BJ (cell line): ENCODE results near the gene KRTAP22-1. TPM values are rescaled to one million over a fixed set of nuclear protein-coding genes. Genes with fewer than 3 reads are reported as not detected.

Experiments used
- CTCF ChIA-PET: fragments of 350-600 bp; formaldehyde crosslinking; extraction: SDS; loops from one replicate; lab custom pipeline; 2021; ENCODE audit warnings: antibody characterized with exemption, inconsistent platforms; lab: Yijun Ruan, JAX
- POLR2A ChIA-PET: fragments of 300-600 bp; sonication (Branson Sonifier 250); formaldehyde crosslinking; extraction: SDS; loops from one replicate; lab custom pipeline; 2021; ENCODE audit warnings: antibody characterized with exemption; lab: Charles Lee
- DNase-seq: peaks from one replicate; pipeline ENCODE4 v3.0.0-alpha.2; 2011; ENCODE audit warnings: low read depth
- H3K27me3 ChIP-seq: 2 replicates; pipeline ENCODE4 v1.6.0; 2011; ENCODE audit warnings: low read length; ENCODE audit not compliant: control insufficient read depth, insufficient read depth
- H3K36me3 ChIP-seq: 2 replicates; pipeline ENCODE4 v1.5.1; 2011; ENCODE audit warnings: low read length; ENCODE audit not compliant: control insufficient read depth, insufficient read depth
- H3K4me3 ChIP-seq: 2 replicates; pipeline ENCODE4 v1.5.1; 2011; ENCODE audit warnings: low read depth, mild to moderate bottlenecking, control low read depth, low read length
- CTCF ChIP-seq: IDR thresholded peaks from 2 replicates; pipeline ENCODE4 v1.5.1; 2011; ENCODE audit warnings: low read depth, mild to moderate bottlenecking, control low read depth, inconsistent platforms, low read length, moderate library complexity; ENCODE audit not compliant: insufficient read depth
- polyA plus RNA-seq: library from polyadenylated mRNA; depleted of rRNA; stranded (reverse); fragments of >200 nt; gene quantifications from 2 replicates; pipeline ENCODE4 v1.2.3, GENCODE V29; 2011

KRTAP22-1 gene
- polyA plus RNA-seq, 1 experiment, result not detected

- DNase-seq, result no peak
- H3K4me3 ChIP-seq, result no peak overlapping the region
- no peak for TF ChIP-seq CTCF
- ChIA-PET POLR2A (no interaction called here), CTCF (no interaction called here)
- no peaks in the 10 kb centered on the region for H3K27me3 ChIP-seq
- no peaks in the 10 kb centered on the region for H3K36me3 ChIP-seq
Measured at GRCh38 chr21:30605968-30606367, 5.1 kb downstream of the KRTAP22-1 start.

GRCh38 chr21:30612132-30612531 is 11.2 kb downstream of the KRTAP22-1 start:
- no peaks in the 10 kb centered on the region for H3K27me3 ChIP-seq
- H3K4me3 ChIP-seq, result no peak overlapping the region
- no peak for DNase-seq
- ChIA-PET CTCF (no interaction called here), POLR2A (no interaction called here)
- H3K36me3 ChIP-seq, result no peaks in the 10 kb centered on the region
- TF ChIP-seq CTCF, result no peak

GRCh38 chr21:30613836-30614235 is 12.9 kb downstream of the KRTAP22-1 start, which contains the start of gene KRTAP6-1:
KRTAP6-1 (minus strand) TSS chr21:30613930; CDS start chr21:30613904, 26 bp downstream.
- no peak for TF ChIP-seq CTCF
- Histone ChIP-seq H3K4me3 (no peak within 1 kb of the TSS), H3K36me3 (no peaks in the 10 kb centered on the region), H3K27me3 (no peaks in the 10 kb centered on the region)
- POLR2A ChIA-PET, result no interaction called here
- CTCF ChIA-PET, result no interaction called here
- DNase-seq, result no peak

GRCh38 chr21:30615199-30615598 is 14.3 kb downstream of the KRTAP22-1 start:
- no peak for DNase-seq
- Histone ChIP-seq H3K4me3 (no peak overlapping the region), H3K36me3 (no peaks in the 10 kb centered on the region), H3K27me3 (no peaks in the 10 kb centered on the region)
- POLR2A ChIA-PET, result no interaction called here
- CTCF ChIA-PET, result no interaction called here
- no peak for TF ChIP-seq CTCF

- no peak for TF ChIP-seq CTCF
- CTCF ChIA-PET, result no interaction called here
- POLR2A ChIA-PET, result no interaction called here
- Histone ChIP-seq H3K27me3 (no peaks in the 10 kb centered on the region), H3K36me3 (no peaks in the 10 kb centered on the region), H3K4me3 (no peak within 1 kb of the TSS)
- DNase-seq, result no peak
Measured at GRCh38 chr21:30616125-30616524, 15.2 kb downstream of the KRTAP22-1 start, which contains the start of gene KRTAP20-1. KRTAP20-1 (plus strand) TSS chr21:30616425; CDS start chr21:30616455, 30 bp downstream.
